ENCODE data around the gene TSFM. TPM values are rescaled to one million over a fixed set of nuclear protein-coding genes. Genes with fewer than 3 reads are reported as not detected.

The TSFM gene
- total and polyA plus RNA-seq, 3 donors from 2014 or later, result 26.9 to 51.2 (median 30.0) TPM

DNA sequence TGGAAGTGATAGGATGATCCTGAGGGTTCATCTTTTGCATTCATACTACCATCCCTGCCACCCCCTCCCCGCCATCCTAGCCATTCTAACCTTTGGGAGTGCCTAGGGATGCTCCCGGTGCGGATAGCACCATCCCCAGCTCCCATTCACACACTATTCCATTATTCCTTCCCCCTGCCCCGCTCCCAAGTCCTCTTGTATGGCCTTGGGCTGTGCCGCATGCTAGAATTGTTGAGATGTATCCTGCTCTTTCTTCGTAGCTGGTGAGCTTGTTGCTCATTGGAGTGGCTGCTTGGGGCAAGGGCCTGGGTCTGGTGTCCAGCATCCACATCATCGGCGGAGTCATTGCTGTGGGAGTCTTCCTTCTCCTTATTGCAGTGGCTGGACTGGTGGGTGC lies 37.1 kb upstream of the TSFM start:
- no peaks in the 10 kb centered on the region for H3K9me3 ChIP-seq
- 19 to 24% methylated on average over 8 of the region's 8 CpGs for WGBS, 2 donors
- no peak for TF ChIP-seq POLR2A (IDR thresholded peaks at IDR 0.05)
- TF ChIP-seq, protein P1, sequence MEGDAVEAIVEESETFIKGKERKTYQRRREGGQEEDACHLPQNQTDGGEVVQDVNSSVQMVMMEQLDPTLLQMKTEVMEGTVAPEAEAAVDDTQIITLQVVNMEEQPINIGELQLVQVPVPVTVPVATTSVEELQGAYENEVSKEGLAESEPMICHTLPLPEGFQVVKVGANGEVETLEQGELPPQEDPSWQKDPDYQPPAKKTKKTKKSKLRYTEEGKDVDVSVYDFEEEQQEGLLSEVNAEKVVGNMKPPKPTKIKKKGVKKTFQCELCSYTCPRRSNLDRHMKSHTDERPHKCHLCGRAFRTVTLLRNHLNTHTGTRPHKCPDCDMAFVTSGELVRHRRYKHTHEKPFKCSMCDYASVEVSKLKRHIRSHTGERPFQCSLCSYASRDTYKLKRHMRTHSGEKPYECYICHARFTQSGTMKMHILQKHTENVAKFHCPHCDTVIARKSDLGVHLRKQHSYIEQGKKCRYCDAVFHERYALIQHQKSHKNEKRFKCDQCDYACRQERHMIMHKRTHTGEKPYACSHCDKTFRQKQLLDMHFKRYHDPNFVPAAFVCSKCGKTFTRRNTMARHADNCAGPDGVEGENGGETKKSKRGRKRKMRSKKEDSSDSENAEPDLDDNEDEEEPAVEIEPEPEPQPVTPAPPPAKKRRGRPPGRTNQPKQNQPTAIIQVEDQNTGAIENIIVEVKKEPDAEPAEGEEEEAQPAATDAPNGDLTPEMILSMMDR (IDR thresholded peaks at IDR 0.05), result no peak
- peak overlapping the region; percentile 85 to 97 for H3K27ac ChIP-seq
- DNase-seq, result no peak
- peaks cover 6% of the 10 kb centered on the region for H3K36me3 ChIP-seq (ENCODE audit: low read depth, missing control alignments)
- peak overlapping the region; percentile 73 for H3K4me3 ChIP-seq
- no peaks in the 10 kb centered on the region for H3K27me3 ChIP-seq
- H3K4me1 ChIP-seq, result peaks cover 4% of the 10 kb centered on the region
- intact Hi-C loops (cut with DNase I; ENCODE audit: low total_unique reads), result no loop called here

- Histone ChIP-seq H3K27ac (peak overlapping the region; percentile 85 to 97), H3K9me3 (no peaks in the 10 kb centered on the region), H3K36me3 (ENCODE audit: low read depth, missing control alignments) (peaks cover 6% of the 10 kb centered on the region), H3K27me3 (no peaks in the 10 kb centered on the region), H3K4me3 (no peak overlapping the region), H3K4me1 (peaks cover 5% of the 10 kb centered on the region)
- 66 to 70% methylated on average over 3 of the region's 3 CpGs for WGBS, 2 donors
- no peak for TF ChIP-seq POLR2A (IDR thresholded peaks at IDR 0.05)
- TF ChIP-seq, protein P1 (IDR thresholded peaks at IDR 0.05), result no peak
- intact Hi-C loops (cut with DNase I; ENCODE audit: low total_unique reads), result no loop called here
- no peak for DNase-seq
Measured at GRCh38 chr12:57746025-57746424, 36.6 kb upstream of the TSFM start.

DNA sequence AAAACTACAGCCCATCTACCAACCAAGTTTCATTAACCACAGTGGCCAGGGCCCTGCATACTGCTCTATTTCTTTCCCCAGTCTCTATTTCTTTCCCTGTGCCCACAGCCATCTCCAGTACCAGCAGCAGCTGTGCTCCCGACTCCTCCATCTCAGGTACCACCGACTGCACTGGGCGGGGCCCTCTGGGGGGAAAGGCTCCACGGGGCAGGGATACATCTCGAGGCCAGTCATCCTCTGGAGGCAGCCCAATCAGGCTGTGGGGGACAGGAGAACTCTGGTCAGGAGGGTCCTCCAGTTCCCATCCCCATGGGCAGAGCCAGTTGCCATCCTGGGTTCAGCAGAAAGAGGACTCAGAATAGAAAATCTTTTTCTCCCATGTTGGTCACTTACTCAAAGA lies 33.5 kb upstream of the TSFM start:
- 92 to 98% methylated on average over 5 of the region's 5 CpGs for WGBS, 2 donors
- H3K27me3 ChIP-seq, result no peaks in the 10 kb centered on the region
- no peak overlapping the region for H3K4me3 ChIP-seq
- TF ChIP-seq POLR2A (IDR thresholded peaks at IDR 0.05), result no peak
- TF ChIP-seq, protein P1 (IDR thresholded peaks at IDR 0.05), result no peak
- intact Hi-C loops (cut with DNase I; ENCODE audit: low total_unique reads), result no loop called here
- peaks cover 17% of the 10 kb centered on the region for H3K4me1 ChIP-seq
- no peak for DNase-seq
- H3K9me3 ChIP-seq, result no peaks in the 10 kb centered on the region
- H3K27ac ChIP-seq, result no peak overlapping the region
- peaks cover 6% of the 10 kb centered on the region for H3K36me3 ChIP-seq (ENCODE audit: low read depth, missing control alignments)

DNA sequence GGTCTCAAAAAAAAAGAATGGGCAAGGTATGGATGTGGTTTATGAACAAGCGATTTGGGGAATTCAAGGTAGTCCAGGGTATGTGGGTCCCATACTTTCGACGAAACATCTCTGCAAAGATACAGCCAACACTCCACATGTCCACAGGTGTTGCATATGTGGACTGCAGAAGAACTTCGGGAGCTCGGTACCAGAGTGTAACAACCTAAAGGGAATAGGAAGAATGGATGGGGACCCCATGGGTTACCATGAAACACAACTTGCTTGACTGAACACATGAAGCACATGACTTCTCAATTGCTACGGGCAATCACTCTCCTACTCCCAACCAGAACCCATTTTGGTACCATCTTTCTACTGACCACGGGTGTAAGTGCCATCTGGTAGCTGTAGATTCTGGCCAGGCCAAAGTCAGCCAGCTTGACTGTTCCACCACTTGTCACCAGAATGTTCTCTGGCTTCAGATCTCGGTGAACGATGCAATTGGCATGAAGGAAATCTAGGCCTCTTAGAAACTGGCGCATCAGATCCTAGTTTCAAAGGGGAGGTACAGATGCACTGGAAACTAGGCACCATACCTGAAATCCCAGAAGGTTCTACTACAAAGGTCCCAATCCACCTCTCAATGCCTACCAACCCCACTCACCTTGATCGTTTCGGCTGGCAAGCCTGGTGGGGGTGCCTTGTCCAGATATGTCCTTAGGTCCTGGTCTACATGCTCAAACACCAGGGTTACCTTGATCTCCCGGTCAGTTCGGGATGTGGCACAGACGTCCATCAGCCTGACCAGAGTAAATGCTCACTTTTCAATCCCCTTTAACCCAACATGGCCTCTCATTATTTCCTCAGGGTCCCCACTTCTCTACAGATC lies 31.8 kb upstream of the TSFM start:
- no peak for DNase-seq
- no peaks in the 10 kb centered on the region for H3K27me3 ChIP-seq
- no peak for TF ChIP-seq POLR2A (IDR thresholded peaks at IDR 0.05)
- TF ChIP-seq, protein P1 (IDR thresholded peaks at IDR 0.05), result no peak
- H3K27ac ChIP-seq, result peak overlapping the region; percentile 81 to 87
- intact Hi-C loops (cut with DNase I; ENCODE audit: low total_unique reads), result no loop called here
- WGBS, 2 donors, result 88% methylated on average over 15 of the region's 15 CpGs
- H3K4me3 ChIP-seq, result peak overlapping the region in 1 of 2 donors; percentile 80
- no peaks in the 10 kb centered on the region for H3K9me3 ChIP-seq
- peaks cover 6% of the 10 kb centered on the region for H3K36me3 ChIP-seq (ENCODE audit: low read depth, missing control alignments)
- peaks cover 20% of the 10 kb centered on the region for H3K4me1 ChIP-seq

DNA sequence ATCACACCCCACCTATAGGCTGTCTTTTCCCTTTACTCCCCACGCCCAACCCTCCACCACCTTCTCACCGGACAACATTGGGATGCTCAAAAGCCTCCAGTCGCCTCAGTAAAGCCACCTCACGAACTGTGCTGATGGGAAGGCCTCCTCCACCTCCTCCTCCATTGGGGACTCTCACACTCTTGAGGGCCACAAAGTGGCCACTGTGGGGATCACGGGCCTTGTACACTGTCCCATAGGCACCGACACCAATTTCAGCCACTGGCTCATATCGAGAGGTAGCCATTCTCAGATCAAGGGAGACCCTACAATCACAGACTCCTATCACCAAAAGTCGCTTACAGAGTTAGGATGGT lies 31.2 kb upstream of the TSFM start:
- Histone ChIP-seq H3K9me3 (no peaks in the 10 kb centered on the region), H3K4me1 (peaks cover 27% of the 10 kb centered on the region), H3K36me3 (ENCODE audit: low read depth, missing control alignments) (peaks cover 6% of the 10 kb centered on the region), H3K4me3 (peak overlapping the region; percentile 70 to 80), H3K27ac (peak overlapping the region; percentile 81 to 87), H3K27me3 (no peaks in the 10 kb centered on the region)
- no peak for DNase-seq
- intact Hi-C loops (cut with DNase I; ENCODE audit: low total_unique reads), result no loop called here
- TF ChIP-seq POLR2A (IDR thresholded peaks at IDR 0.05), result no peak
- TF ChIP-seq, protein P1 (IDR thresholded peaks at IDR 0.05), result no peak
- WGBS, 2 donors, result 10 to 14% methylated on average over 8 of the region's 8 CpGs
